GM19035 (cell line): ENCODE results near the gene SLC51B.
"Not testable (repeated sequence)": the region's sequence is repeated elsewhere in the genome, so short reads cannot be mapped to it uniquely, and the experiment has no call there.

Experiments used
- ATAC-seq: cut with Tn5 transposase; IDR thresholded peaks from one replicate; pipeline ENCODE4 v1.9.1; 2021; ENCODE audit not compliant: unreplicated experiment

Gene SLC51B

DNA sequence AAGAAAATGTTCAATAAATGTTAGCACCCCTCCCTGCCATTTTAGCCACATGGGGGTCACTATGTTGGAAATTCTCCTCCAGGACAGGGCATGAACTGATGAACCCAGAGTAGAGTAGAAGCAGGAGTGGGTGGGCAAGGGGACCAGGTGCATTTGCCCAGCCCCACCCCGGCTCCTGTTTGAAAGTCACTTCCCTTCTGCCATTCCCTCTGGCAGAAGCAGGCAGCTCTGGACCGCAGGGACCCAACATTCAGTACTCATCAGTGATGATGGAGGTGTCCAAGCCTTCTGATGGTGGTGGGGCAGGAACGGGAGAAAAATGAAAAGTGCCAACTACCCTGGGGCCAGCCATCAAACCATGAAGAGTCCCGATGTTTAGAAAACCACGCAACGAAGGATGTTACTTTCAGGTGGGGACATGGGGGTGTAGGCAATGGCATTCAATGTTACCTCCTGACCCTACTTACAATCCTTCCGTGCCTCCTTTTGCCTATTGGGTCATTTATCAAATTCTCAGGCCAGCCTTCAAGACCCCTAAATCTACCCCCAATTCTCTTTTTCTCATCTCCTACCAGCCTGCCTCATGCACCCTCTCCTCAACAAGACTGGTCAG, 52.6 kb downstream of the SLC51B start:
- ATAC-seq = no peak

- ATAC-seq = no peak
Measured at GRCh38 chr15:65099336-65099735, 54.1 kb downstream of the SLC51B start.

- not testable (repeated sequence) for ATAC-seq
Measured at GRCh38 chr15:65099801-65100200, 54.6 kb downstream of the SLC51B start.

DNA sequence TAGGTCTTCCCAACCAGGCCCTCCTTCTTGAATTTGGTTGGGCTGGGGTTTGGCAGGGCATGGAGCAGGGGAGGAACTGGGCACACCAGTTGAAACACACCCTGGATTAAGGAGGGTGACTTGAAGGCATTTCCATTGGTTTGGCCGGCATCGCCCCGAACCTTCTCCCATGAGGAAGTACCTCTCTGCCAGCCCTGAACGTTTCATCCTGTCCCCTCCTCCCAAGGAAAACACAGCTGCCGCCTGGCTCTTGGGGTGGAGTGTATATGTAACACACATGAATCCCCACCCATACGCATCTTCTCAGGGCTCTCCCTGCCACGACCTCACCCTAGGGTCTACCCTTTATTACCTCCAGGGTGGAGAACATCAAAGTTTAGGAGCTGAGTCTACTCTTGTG, 55.3 kb downstream of the SLC51B start:
- ATAC-seq = no peak

GRCh38 chr15:65101411-65101890, 56.3 kb downstream of the SLC51B start:
- no peak for ATAC-seq

- no peak for ATAC-seq
Measured at GRCh38 chr15:65101891-65102708, 56.9 kb downstream of the SLC51B start.

DNA sequence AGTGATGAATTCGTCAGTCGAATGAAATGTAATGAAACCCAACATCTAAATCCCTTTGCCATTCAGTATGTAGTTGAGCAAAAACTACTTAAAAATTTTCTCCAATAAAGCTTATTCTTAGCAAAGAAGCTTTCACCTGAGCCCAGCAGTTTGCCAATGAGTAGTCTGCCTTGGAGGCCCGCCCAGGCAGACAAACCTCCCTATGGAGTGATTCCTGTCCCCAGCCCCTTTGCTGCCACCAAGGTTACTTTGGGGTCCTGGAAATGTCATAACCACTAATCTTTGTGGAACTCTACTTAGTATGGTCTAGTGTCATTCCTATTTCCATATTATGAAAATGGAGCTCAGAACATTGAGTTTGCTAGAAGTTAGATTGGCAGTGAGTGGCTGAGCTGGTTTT, 57.7 kb downstream of the SLC51B start:
- no peak for ATAC-seq
